ENCODE data around the gene NKX1-2.

Gene NKX1-2

DNA sequence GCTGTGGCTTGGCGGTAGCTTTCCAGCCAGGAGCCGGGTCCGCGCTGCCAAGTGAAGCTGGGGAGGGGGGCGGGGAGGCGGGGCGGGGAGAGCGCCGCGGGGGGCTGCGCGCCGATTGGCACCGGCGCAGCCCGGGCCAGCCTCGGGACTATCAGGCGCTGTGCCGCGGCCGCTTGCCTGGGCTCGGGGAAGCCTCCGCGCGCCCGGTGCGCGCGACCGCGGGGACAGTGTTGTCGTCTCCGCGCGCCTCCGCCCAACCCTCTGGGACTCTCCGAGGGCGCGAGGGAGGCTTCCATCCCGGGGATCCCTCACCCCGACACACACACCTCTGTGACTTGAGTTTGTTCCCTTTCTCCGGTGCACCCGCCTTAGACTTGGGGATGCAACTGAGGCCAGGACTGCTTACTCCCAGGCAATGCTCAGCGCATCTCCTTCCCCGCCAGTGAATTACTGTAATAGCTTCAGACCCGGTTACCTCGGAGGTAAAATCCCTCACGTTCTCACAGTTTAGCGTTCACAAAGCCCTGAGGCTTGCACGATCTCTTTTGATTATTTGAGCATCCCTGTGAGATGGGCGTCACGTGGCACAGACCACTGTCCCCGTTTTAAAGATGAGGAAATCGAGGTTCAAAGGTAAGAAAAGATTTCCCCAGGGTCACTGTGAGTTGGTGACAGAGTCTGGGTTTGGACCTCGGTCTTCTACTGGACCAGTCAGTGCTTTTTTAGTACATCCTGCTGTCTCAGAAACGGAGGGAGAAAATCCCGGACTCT lies at the start of gene NKX1-2:
Gene NKX1-2 (minus strand): TSS at position 24 of the 771 bp plus-strand sequence. CDS start 92 bp downstream, outside the sequence.
- DNase-seq (ENCODE audit: low read depth), result no peak

DNA sequence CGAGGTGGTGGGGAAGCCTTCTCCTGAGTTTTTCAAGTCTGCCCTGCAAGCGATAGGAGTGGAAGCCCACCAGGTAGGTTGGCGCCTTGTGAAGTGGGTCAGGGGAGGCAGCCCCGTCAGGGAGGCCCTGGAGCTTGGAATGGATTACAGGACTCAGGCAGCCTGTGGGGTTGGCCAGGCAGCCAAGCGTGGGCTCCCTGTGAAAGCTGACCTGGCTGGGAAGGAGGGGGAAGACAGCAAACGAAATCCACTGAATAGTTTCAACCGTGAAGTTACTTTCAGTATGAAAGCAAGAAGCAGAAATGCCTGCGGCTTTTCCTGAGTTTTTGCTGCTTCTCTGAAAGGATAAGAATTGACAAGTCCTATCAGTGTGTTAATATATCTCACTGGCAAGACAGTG lies 48.2 kb upstream of the NKX1-2 start:
- no peak for DNase-seq (ENCODE audit: low read depth)

DNA sequence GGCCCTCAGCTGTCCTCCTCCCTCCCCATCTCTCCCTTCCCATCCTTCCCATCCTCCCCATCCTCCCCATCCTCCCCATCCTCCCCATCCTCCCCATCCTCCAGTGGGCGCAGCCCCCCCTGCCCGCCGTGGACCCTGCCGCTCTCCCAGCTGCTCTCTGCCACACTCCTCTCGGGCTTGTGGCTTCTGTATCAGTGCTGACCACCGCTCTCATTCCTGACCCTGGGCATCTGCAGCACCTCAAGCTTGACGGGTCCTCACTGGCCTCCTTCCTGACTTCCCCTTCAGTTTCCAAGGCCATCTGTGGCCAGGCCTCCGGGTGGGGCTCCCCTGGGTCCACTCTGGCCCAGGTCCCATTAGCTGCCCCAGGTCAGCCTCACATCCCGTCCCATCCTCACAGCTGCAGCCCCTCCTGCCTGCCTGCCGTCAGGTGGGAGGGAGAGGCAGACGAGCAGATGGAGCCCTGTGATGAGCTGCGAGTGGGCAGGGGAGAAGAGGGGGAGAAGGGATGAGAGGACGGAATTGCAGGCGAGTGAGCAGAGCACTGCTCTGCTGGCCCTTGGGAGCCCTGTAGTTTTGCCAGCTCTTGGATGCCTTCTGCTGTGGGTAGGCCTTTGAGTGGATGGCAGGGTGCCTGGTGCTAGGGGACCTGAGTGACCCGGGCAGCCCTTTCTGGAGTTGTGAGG lies 47.5 kb upstream of the NKX1-2 start:
- no peak for DNase-seq (ENCODE audit: low read depth)

DNA sequence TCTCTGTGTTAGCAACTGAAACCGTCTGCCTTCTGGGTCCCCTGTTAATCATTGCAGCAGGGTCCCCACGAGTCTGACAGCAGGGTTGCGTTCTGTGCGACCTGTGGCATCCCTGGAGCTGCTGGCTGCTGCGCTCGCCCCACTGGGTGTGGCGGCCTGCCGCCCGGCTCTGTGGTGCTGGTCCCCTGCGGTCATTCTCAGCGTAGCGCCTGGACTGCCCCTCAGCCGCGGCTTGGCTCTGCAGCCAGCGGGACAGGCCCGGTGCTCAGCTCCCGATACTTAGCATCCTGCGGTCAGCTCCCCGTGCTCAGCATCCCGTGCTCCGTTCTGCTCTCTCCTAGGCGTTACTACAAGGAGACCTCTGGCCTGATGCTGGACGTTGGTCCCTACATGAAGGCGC lies 46.8 kb upstream of the NKX1-2 start:
- DNase-seq (ENCODE audit: low read depth), result no peak

DNA sequence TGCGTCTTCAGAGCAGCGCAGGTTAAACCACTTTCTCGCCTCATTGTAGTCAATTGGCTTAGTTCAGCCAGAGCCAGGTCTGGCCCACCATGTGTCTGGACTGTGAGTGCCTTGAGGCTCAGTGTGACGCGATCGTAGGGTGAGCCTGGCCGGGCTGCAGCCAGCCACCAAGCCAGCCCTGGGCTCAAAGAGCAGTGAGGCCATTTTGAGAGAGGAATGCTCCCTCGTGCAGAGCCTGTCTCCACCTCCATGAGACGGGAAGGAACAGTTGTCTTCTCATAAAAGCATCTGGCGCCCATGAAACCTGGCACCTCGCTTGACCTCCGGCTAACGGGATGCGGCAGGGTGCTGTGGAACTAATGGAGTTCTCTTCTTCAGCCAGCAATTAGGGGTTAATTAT lies 46.3 kb upstream of the NKX1-2 start:
- DNase-seq (ENCODE audit: low read depth), result no peak

DNA sequence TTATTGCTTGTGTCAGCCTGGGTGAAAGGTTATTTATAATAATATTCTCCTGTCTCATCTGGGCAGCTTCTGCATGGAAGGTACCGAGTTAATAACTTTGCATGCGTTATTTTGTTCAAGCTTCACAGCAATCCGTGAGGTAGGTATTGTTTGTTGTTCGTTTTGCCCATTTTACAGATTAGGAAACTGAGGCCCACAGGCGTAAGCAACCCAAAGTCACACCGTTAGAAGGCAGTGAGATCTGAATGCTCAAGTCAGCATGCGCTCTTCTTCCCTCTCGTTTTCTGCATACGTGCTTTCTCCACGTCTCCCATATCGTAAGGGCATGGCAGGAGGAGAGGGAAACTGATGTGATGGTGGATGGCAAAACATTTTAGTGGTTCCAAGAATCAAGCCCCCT lies 45.9 kb upstream of the NKX1-2 start:
- DNase-seq (ENCODE audit: low read depth), result no peak

DNA sequence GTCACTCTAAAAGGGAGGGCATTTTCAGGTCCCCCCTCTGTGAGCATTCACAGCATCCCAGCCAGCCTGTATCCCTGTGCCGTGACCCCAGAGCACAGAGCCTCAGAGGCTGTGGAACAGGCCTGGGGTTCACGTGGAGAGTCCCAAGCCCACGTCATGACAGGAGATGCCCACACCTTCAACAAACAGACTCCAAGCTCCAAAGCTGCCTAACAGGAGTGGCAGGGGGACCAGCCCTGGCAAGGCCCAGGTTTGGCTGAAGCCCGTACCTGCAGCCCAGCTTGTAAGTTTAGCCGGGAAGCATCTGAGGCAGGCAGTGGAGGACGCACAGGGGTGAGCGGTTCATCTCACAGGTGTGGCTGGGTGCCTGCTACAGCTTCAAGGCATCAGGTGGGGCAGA lies 45.3 kb upstream of the NKX1-2 start:
- no peak for DNase-seq (ENCODE audit: low read depth)

DNA sequence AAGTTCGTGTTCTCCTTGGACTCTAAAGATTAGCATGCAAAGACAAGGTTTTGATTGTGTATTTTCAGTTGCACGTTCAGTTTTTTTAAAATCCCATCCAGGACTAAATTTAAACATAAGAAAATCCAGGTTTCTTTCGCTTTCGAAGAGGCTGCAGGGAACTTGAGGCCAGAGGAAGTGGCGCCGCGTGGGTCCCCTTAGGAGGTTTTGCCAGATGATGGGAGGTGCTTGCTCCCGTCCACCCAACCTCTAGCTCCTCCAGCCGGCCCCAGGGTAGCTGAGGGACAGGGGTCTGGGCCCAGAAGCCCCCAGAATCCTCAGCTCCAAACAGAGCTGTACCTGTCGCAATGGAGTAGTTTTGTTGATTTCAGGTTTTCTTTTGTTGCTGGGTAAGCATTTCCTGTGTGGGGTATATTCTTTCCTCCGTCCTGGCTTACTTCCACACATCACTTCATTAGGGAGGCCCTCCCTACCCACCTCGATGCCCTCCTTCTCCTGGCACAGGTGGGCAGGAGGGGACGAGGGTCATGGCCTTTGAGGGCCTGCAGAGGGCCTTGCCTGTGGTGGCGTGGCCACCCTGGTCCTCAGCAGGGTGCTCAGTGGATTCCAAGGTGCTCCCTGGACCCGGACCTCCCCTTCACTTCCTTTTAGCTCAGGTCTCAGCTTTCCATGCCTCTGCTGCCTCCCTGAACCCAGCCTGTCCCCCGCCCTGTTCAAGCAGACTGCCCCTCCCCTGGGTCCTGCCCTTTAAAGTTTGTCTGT lies 44.4 kb upstream of the NKX1-2 start:
- DNase-seq (ENCODE audit: low read depth), result no peak

DNA sequence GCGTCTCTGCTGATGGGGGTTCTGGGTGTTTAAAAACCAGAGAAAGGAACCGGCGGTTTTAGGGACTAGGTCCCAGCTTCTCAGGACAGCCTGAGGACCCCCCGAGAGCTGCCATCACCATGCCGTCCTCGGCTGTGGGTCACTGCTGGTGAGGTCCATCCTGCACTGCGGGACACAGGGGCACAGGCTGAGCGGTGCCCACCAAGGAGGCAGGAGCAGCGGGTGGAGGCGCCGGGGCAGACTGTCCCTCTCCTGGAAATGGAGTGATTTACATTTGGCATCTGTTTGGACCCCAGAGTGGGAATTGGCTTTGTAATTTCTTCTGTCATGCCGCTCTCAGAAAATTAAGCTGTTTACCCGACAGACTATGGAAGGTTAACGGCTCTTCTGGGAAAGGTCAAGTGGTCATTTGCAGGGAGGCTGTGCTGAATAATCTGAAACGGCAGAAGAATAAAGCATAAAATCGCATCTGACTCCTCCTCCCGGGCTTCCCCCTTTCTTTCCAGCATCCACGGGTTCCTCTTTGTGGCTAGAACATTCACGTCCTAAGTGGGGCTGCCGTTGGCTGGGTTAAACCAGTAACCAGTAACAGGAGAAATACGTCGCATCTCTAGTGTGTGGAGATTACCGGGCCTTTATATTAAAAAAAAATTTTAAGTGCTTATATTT lies 43.5 kb upstream of the NKX1-2 start:
- DNase-seq (ENCODE audit: low read depth), result no peak

DNA sequence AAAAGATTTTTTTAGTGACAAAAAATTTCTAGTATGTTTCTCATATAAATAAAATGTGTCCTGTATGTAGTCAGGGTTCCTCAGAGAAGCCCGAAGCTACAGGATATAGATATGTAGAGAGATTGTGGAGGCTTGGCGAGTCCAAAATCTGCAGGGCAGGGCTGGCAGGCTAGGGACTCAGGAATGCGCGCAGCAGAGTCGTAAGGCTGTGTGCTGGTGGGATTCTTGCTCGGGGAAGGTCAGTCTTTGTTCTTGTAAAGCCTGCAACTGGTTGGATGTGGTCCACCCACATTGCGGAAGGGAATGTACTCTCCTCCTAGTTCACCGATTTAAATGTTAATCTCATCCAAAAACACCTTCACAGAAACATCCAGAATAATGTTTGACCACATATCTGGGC lies 42.4 kb upstream of the NKX1-2 start:
- no peak for DNase-seq (ENCODE audit: low read depth)

DNA sequence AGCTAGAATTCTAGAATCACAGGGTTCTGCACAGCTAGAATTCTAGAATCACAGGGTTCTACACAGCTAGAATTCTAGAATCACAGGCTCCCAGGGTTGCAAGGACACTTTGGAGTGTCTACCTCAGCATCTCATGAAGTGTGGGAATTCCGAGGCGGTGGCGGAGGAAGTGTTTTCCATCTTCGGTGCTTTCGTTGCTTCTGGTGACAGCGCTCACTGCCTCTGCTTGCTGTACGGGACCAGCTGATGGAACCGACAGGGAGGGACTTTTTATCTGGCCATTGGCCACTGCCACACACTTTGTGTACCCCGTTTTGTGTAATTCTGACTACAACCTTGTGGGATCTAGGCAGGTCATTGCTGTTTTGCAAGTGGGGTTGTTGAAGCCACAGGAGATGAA lies 41.3 kb upstream of the NKX1-2 start:
- DNase-seq (ENCODE audit: low read depth), result no peak

DNA sequence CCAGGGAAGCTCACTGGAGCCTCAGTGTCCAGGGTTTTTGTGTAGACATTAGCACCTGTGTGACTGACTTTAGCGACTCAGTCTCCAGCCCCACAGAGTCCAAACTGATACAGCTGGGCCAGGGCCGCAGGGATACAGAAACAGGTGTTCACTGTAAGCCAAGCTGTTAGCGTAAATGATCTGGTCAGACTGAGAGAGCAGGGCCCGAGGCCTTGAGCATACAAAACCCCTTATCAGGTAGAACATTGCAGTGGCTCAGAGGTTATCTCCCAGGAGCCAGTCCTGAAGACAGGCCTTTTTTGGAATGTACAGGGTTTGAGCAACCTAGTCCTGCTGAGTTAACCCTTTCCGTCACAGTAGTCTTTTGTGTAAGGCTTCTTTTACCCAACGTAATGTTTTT lies 36.8 kb upstream of the NKX1-2 start:
- no peak for DNase-seq (ENCODE audit: low read depth)

DNA sequence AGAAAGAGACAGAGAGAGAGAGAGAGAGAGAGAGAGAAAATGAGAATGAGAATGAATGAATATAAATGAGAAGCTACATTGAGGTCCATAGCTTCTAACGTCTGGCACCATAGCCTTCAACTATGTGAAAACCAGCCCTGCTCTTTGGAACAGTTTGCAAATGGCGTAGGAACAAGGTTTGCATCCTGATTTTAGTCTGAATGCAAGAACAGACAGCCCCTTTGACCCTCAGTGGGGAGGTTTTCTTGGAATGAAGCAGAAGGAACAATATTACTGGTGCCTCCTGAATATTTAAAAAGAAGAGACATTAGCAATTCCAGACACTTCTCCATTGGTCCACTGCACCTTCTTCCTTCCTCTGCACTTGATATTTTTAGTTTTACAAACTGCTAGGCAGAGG lies 34.8 kb upstream of the NKX1-2 start:
- DNase-seq (ENCODE audit: low read depth), result no peak

DNA sequence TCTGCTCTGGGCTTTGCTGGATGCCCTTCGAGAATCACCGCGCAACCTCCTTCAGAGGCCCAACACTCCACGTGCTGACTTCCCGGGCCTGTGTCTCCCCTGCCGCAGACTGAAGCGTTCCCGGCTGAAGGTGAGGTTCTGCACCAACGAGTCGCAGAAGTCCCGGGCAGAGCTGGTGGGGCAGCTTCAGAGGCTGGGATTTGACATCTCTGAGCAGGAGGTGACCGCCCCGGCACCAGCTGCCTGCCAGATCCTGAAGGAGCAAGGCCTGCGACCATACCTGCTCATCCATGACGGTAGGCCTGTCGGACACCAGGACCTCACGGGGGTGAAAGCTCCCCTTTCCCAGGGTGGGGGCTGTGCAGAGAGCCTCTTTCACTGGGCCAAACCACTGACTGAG lies 34.2 kb upstream of the NKX1-2 start:
- DNase-seq (ENCODE audit: low read depth), result no peak

DNA sequence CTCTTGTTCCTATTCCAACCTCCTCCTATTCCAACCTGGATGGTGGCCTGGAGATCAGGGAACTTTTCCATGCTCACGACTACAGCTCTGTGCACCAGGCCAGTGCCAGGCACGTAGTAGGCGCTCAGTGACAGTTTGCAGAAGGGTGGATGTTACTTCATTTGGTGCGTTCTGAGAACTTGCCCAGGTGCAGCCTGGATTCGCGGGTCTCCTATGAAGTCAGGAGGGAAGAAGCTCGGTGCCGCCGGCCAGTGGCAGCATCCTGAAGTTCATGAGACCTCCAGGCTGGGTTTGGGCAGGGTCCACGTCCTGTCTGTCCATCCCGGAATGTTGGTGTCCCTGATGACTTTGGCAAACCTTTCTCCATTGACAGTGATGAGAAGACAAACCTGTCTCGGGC lies 33.0 kb upstream of the NKX1-2 start:
- no peak for DNase-seq (ENCODE audit: low read depth)

DNA sequence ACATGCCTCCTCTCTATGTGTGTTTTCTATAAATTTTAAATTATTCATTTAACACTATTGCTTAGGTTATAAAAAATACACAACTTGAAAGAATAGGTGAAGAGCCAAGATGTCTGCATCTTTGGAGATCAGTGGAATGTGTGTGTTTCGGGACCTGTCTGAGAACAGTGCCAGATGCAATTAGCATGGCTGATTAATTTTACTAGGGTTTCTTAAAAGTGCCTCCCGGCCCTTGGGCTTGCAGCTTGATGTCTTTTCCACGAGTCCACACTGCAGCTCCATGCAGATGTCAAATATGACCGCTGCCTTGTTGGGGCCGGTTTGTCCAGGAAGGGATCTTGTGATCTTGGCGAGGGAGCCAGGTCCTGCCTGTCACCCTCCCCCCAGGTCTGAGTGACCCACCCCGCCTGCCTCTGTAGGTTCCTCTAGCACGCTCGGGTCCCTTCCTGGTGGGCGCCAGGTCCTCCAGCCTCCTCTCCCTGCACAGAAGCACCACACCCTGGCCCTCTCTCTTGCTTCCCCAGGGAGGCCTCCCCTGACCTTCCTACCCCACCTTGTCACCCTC lies 32.5 kb upstream of the NKX1-2 start:
- DNase-seq (ENCODE audit: low read depth), result no peak

DNA sequence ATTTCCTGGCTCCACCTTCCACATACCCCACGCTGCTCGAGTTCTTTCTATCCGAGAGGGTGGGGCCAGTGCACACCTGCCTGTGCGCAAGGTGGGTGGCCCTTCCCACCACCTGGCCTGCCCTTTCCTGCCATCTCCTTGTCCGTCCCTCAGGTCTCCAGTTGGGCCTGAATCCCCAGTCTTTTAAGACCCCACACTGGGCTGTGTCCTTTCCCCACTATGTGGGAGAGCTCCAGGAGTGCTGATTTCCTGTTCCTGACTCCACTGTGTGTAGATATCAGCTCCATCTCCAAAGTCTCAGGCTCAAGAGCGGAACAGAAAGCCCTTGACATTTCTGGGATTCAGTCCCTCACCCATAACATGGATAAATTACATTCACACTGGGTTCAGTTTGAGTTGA lies 31.9 kb upstream of the NKX1-2 start:
- DNase-seq (ENCODE audit: low read depth), result no peak

DNA sequence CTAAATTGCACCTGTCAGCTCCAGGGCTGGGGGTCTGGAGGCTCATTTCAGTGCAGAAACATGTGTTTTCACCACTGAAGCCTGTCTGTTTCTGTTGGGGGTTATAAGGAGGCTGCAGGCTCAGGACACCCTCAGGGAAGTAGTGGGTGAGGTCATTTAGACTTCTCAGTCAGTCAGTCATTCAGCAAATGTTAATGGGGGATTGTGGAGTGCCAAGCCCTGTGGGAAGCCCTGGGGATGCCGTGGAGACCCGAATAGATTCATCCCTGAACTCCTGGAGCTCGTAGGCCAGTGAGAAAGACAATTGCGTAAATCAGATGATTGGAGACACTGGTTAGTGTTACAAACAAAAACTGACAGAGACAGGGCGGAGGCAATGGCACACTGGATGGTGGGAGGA lies 31.0 kb upstream of the NKX1-2 start:
- DNase-seq (ENCODE audit: low read depth), result no peak

DNA sequence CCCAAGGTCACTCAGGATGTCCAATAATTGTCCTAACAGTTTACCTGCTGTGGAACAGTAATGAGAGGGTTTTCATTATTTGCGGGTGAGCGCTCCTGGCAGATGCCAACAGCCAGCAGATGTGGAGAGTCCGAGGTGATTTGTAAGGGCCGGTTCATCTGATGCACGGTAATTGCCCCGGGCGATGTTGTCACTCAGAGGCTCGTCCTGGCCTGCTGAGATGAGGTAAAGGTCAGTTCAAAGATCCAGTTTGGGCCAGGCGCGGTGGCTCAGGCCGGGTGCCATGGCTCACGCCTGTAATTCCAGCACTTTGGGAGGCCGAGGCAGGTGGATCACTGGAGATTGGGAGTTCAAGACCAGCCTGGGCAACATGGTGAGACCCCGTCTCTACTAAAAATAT lies 28.7 kb upstream of the NKX1-2 start:
- no peak for DNase-seq (ENCODE audit: low read depth)

DNA sequence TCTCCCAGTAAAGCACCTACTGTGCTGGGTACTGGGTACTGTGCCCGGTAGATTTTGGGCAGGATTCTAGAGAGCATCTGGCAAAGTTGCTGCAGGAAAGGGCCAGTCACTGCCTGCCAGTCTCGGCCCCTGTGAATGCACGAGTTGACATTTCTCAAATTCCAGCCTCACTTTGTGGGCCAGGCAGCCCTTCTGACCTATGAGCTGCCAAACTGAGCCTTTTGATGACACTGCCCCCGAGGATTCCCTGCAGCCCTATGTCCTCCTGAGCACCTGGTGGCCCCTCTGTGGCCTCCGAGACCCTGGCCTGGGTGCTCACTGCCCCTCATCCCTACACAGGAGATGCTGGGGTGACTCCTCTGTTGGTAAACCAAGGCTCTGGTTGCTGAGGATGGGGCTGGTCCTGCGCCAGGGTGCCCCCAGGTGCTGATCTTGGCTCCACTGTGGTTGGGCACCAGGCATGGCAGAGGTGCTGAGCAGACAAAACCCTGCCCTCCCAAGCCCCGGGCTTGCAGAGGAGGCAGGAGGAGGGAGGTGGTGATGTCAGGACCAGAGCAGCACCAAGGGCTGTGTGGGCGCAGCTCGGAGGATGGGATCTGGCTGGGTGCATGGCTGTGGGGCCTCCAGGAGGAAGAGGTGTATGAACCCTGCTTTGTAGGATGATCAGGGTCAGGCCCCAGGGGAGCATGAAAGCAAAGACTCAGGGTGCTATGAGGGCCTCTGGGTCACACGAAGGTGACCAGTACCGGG lies 28.0 kb upstream of the NKX1-2 start:
- no peak for DNase-seq (ENCODE audit: low read depth)

DNA sequence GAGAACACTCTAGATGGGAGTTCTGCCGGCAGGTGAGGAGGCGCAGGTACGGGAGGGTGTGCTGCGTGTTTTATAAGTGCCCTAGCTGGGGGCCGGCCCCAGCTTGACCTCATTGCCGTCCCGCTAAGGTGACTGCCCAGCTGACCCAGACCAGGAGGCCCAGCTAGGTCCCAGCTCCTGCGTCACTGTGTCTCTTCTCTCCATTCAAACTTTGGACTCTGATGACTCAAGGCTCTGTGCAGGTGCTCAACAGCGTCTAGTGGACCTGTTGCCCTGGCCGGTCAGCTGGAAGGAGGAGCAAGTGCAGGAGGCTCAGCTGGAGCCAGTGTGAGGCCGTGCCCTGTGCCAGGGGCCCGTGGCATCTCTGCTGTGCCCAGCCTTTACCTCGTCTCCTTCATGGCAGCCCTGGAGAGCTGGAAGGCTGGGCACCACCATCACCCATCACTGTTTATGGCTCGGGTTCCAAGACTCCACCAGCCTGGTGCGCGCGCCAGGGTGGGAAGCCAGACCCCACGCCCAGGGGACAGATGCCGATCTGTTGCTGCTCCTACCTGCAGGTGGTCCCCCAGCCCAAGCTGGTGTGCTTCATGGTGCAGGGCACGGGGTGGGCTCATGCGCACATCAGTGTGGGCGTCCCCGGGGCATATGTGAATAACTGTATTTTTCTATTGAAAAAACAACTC lies 26.3 kb upstream of the NKX1-2 start:
- DNase-seq (ENCODE audit: low read depth), result no peak
